Nephron progenitor cell (in vitro differentiated cells): ENCODE results near the gene PSMB2.
"Not testable (repeated sequence)": the region's sequence is repeated elsewhere in the genome, so short reads cannot be mapped to it uniquely, and the experiment has no call there.

Experiments used
- DNase-seq: peaks from one replicate; pipeline ENCODE4 v3.0.0; 2021
- H3K27ac Mint-ChIP-seq: 2 replicates; pipeline ENCODE4 v1.8.0; 2021; ENCODE audit warnings: mild to moderate bottlenecking, moderate library complexity, mixed read lengths
- H3K27me3 Mint-ChIP-seq: 2 replicates; pipeline ENCODE4 v1.8.0; 2021; ENCODE audit warnings: mild to moderate bottlenecking, low read depth, mixed read lengths; ENCODE audit not compliant: poor library complexity
- H3K36me3 Mint-ChIP-seq: 2 replicates; pipeline ENCODE4 v1.8.0; 2021; ENCODE audit warnings: low read depth, mixed read lengths
- H3K4me1 Mint-ChIP-seq: 2 replicates; pipeline ENCODE4 v1.8.0; 2021; ENCODE audit warnings: mixed read lengths
- H3K4me3 Mint-ChIP-seq: 2 replicates; pipeline ENCODE4 v1.8.0; 2021; ENCODE audit warnings: mild to moderate bottlenecking, moderate library complexity, mixed read lengths
- H3K9me3 Mint-ChIP-seq: 2 replicates; pipeline ENCODE4 v1.8.0; 2021; ENCODE audit warnings: mild to moderate bottlenecking, moderate library complexity, mixed read lengths
- TF ChIP-seq, protein P1 (sequence below): fragments of 200-600 bp; sonication (generic); IDR thresholded peaks from 2 replicates; pipeline ENCODE4 v1.5.0; 2021; ENCODE audit warnings: antibody characterized with exemption

Gene PSMB2

DNA sequence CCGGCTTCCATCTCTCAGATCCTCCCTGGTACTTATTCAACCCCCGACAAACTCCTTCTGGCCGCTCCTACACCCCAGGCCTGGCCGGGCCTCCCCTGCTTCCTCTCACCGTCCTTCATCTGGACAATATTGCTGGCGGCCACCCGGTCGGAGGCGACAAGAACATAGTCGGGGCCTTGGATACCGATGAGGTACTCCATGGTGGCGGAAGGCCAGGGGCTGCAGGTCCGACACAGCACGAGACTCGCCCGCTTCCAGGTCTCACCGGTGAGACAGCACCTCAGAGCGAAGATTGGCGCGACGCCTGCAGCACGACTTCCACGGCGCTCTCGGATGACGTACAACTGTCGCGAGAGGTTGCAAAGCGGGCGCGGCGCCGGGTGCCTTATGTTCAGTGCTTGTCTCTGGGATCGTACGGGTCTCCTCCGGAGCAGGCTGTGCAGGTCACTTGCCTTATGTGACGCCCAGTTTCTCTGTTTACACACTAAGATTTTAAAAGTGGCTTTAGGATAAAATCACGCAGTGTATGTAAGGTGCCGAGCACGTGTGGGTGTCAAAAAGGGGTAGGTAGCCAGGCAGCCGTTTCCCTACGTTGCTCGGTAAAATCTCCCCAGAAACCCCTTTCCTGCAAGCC is at the start of gene PSMB2:
TSS of gene PSMB2 (minus strand) at position 294 of the 634 bp plus-strand sequence. CDS start at position 200, 94 bp downstream.
- peak within 1 kb of the TSS; percentile 100 for H3K4me3 Mint-ChIP-seq
- peak; percentile 96 for DNase-seq
- peak within 1 kb of the TSS; percentile 100 for H3K27ac Mint-ChIP-seq
- H3K4me1 Mint-ChIP-seq, result peaks cover 25% of the 10 kb centered on the region
- H3K9me3 Mint-ChIP-seq, result peaks cover 4% of the 10 kb centered on the region
- peaks cover 10% of the 10 kb centered on the region for H3K36me3 Mint-ChIP-seq
- peaks cover 51% of the 10 kb centered on the region for H3K27me3 Mint-ChIP-seq
- TF ChIP-seq, protein P1, sequence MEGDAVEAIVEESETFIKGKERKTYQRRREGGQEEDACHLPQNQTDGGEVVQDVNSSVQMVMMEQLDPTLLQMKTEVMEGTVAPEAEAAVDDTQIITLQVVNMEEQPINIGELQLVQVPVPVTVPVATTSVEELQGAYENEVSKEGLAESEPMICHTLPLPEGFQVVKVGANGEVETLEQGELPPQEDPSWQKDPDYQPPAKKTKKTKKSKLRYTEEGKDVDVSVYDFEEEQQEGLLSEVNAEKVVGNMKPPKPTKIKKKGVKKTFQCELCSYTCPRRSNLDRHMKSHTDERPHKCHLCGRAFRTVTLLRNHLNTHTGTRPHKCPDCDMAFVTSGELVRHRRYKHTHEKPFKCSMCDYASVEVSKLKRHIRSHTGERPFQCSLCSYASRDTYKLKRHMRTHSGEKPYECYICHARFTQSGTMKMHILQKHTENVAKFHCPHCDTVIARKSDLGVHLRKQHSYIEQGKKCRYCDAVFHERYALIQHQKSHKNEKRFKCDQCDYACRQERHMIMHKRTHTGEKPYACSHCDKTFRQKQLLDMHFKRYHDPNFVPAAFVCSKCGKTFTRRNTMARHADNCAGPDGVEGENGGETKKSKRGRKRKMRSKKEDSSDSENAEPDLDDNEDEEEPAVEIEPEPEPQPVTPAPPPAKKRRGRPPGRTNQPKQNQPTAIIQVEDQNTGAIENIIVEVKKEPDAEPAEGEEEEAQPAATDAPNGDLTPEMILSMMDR, result no peak

- TF ChIP-seq, protein P1, result no peak
- H3K9me3 Mint-ChIP-seq, result no peaks in the 10 kb centered on the region
- H3K4me1 Mint-ChIP-seq, result peaks cover 19% of the 10 kb centered on the region
- H3K36me3 Mint-ChIP-seq, result no peaks in the 10 kb centered on the region
- no peak overlapping the region for H3K4me3 Mint-ChIP-seq
- H3K27ac Mint-ChIP-seq, result no peak overlapping the region
- DNase-seq, result peak; percentile 12
- H3K27me3 Mint-ChIP-seq, result peaks cover 49% of the 10 kb centered on the region
These were observed 49.8 kb upstream of the PSMB2 start for GRCh38 chr1:35691080-35691479.

DNA sequence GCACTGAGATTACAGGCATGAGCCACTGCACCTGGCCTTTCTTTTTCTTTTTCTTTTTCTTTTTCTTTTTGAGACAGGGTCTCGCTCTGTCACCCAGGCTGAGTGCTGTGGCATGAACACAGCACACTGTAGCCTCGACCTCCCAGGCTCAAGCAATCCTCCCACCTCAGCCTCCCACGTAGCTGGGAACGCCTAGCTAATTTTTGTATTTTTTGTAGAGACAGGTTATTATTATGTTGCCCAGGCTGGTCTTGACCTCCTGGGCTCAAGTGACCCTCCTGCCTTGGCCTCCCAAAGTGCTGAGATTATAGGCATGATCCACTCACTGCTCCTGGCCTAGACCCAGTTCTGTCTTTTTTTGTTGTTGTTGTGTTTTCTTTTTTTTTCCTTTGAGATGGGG is 48.8 kb upstream of the PSMB2 start:
- not testable (repeated sequence) for H3K4me3 Mint-ChIP-seq, DNase-seq, H3K27ac Mint-ChIP-seq, H3K36me3 Mint-ChIP-seq, H3K9me3 Mint-ChIP-seq
- Mint-ChIP-seq H3K27me3 (peaks cover 45% of the 10 kb centered on the region), H3K4me1 (peaks cover 19% of the 10 kb centered on the region)

DNA sequence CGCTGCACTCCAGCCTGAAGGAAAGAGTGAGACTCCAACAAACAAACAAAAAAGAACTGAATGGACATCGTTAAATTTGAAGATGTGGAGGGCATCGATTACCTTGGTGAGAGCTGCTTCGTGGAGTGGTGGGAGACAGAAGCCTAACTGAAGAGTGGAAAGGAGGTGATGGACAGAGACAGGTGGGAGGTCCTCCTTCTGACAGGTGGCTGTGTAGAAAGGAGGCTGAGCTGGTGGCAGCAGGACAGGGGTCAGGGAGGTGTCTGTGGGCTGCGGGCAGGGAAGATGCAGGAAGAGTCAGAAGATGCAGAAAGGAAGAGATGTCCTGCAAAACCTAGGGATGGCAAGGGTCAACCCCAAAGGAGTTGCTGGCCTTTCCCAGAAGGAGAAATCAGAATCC is 46.8 kb upstream of the PSMB2 start:
- TF ChIP-seq, protein P1, result no peak
- peaks cover 54% of the 10 kb centered on the region for H3K27me3 Mint-ChIP-seq
- H3K27ac Mint-ChIP-seq, result no peak overlapping the region
- H3K9me3 Mint-ChIP-seq, result no peaks in the 10 kb centered on the region
- DNase-seq, result no peak
- no peak overlapping the region for H3K4me3 Mint-ChIP-seq
- peaks cover 19% of the 10 kb centered on the region for H3K4me1 Mint-ChIP-seq
- no peaks in the 10 kb centered on the region for H3K36me3 Mint-ChIP-seq

DNA sequence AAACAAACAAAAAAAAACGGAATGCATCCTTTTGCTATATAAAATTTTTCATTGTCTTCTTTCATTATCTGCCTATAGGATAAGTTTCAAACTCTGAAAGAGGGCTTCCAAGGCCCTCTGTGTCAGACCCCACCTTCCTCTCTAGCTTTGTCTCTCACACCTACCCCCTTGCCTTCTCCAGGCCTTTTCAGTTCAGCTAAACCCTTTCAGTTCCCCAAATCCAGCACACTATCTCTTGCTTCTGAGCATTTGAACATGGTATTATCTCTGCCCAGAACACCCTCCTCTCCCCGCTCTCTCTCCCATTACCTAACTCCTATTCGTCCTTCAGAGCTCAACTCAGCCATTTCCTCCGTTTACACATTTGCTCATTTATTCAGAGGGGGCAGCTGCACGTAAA is 41.7 kb upstream of the PSMB2 start:
- H3K9me3 Mint-ChIP-seq, result no peaks in the 10 kb centered on the region
- peaks cover 49% of the 10 kb centered on the region for H3K27me3 Mint-ChIP-seq
- TF ChIP-seq, protein P1, result no peak
- no peak overlapping the region for H3K4me3 Mint-ChIP-seq
- H3K27ac Mint-ChIP-seq, result no peak overlapping the region
- H3K36me3 Mint-ChIP-seq, result no peaks in the 10 kb centered on the region
- no peaks in the 10 kb centered on the region for H3K4me1 Mint-ChIP-seq
- DNase-seq, result no peak

DNA sequence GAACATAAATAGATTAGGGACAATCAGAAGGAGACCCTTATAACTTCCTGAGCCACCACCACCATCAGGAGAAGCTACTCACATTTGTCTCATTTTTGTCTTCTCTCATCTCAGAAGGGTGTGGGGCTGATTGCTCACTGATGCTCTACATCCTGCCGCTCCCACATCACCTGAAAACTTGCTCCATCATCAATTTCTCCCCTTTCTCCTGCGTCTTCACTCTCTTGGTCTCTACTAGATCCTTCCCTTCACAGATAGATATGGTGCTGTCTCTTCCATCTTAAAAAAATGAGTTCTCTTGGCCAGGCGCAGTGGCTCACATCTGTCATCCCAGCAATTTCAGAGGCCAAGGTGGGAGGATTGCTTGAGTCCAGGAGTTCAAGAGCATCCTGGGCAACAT is 38.9 kb upstream of the PSMB2 start:
- DNase-seq, result no peak
- no peaks in the 10 kb centered on the region for H3K36me3 Mint-ChIP-seq
- TF ChIP-seq, protein P1, result no peak
- H3K27me3 Mint-ChIP-seq, result peaks cover 60% of the 10 kb centered on the region
- no peaks in the 10 kb centered on the region for H3K4me1 Mint-ChIP-seq
- H3K4me3 Mint-ChIP-seq, result no peak overlapping the region
- H3K9me3 Mint-ChIP-seq, result no peaks in the 10 kb centered on the region
- peak overlapping the region; percentile 2 for H3K27ac Mint-ChIP-seq
